ENCODE data around the gene YWHAH. TPM values are rescaled to one million over a fixed set of nuclear protein-coding genes. Genes with fewer than 3 reads are reported as not detected.

YWHAH gene
- total and polyA plus RNA-seq, 2 of the 8 experiments (the other 6 are each of a cell fraction or from before 2014, with no cell fraction given): 146 to 247 TPM

GRCh38 chr22:31998784-31999385, 54.5 kb downstream of the YWHAH start:
- H3K27me3 ChIP-seq (replicated peaks in 1 of 4; ENCODE audit: control insufficient read depth in 3 of 4, extremely low read depth in 1 of 4, insufficient read depth in 3 of 4, low read length in 3 of 4): no peaks in the 10 kb centered on the region
- no peak overlapping the region for H3K56ac ChIP-seq (replicated peaks; ENCODE audit: insufficient read length, low read depth, low read length)
- DNase-seq (ENCODE audit: low read depth in 1 of 2, low spot score in 2 of 2) (no peak), FAIRE-seq (no peak)
- H2BK20ac ChIP-seq (ENCODE audit: low read length): no peak overlapping the region
- H2BK12ac ChIP-seq (ENCODE audit: low read depth, low read length): no peak overlapping the region
- POLR2A ChIA-PET (ENCODE audit: partially characterized antibody): interaction anchor here (1.1 kb wide), 1 partner anchor 337 kb away, joined by 3 read pairs; the partner anchor contains the start of gene PISD
- H3K14ac ChIP-seq (ENCODE audit: insufficient read length): no peak overlapping the region
- H4K8ac ChIP-seq (ENCODE audit: extremely low read depth, insufficient read depth, low read length): no peak overlapping the region
- H2BK120ac ChIP-seq (replicated peaks; ENCODE audit: low read depth, low read length): no peak overlapping the region
- H3K79me1 ChIP-seq (ENCODE audit: low read depth, low read length): no peaks in the 10 kb centered on the region
- H3K4ac ChIP-seq (replicated peaks; ENCODE audit: insufficient read length, low read depth, low read length): no peak overlapping the region
- H4K20me1 ChIP-seq (replicated peaks in 1 of 2; ENCODE audit: control insufficient read depth in 1 of 2, insufficient read depth in 2 of 2, low read length in 2 of 2): no peaks in the 10 kb centered on the region
- CTCF ChIA-PET (ENCODE audit: partially characterized antibody): interaction anchor here (1.1 kb wide), 1 partner anchor 21 kb away, joined by 3 read pairs; no protein-coding TSS in a partner anchor
- H3K18ac ChIP-seq (ENCODE audit: extremely low read depth, low read length): no peak overlapping the region
- H3K23ac ChIP-seq (ENCODE audit: insufficient read length): no peak overlapping the region
- no peak overlapping the region for H3K27ac ChIP-seq (ENCODE audit: low read depth, low read length)
- no peaks in the 10 kb centered on the region for H3K36me3 ChIP-seq (ENCODE audit: control insufficient read depth in 2 of 4, insufficient read depth in 4 of 4, low read length in 3 of 4)
- H3K4me3 ChIP-seq (ENCODE audit: extremely low read depth in 1 of 4, insufficient read depth in 2 of 4, low read depth in 3 of 4, low read length in 4 of 4): no peak overlapping the region
- H2AFZ ChIP-seq (ENCODE audit: low read length): 0 out of 2 replicates have a peak overlapping the region, but pooled peaks have one; percentile 4
- H3K4me2 ChIP-seq (ENCODE audit: insufficient read depth in 1 of 2, low read depth in 2 of 2, low read length in 2 of 2): no peak overlapping the region
- no peak overlapping the region for H2BK15ac ChIP-seq (ENCODE audit: low read length)
- H3K9me3 ChIP-seq (ENCODE audit: insufficient read depth in 2 of 2, low read depth in 1 of 2, low read length in 1 of 2): no peaks in the 10 kb centered on the region
- H3K4me1 ChIP-seq (replicated peaks in 1 of 4; ENCODE audit: control insufficient read depth in 3 of 4, insufficient read depth in 4 of 4, low read length in 3 of 4): no peaks in the 10 kb centered on the region
- WGBS, 2 experiments (ENCODE audit: extremely low coverage in 1 of 2, insufficient coverage in 1 of 2, insufficient read length in 1 of 2, insufficient replicate concordance in 2 of 2, low coverage in 1 of 2, low lambda C conversion rate in 2 of 2, missing lambda C conversion rate in 1 of 2): 88% methylated on average over 3 of the region's 3 CpGs; no CpG with 5 or more reads in 1 of the 2 experiments
- H3K9ac ChIP-seq (replicated peaks in 1 of 4; ENCODE audit: extremely low read depth in 1 of 4, low read depth in 3 of 4, low read length in 3 of 4): no peak overlapping the region
- no peaks in the 10 kb centered on the region for H3K23me2 ChIP-seq (ENCODE audit: low read depth, low read length)
- H2AK5ac ChIP-seq (ENCODE audit: low read depth, low read length): no peak overlapping the region
- no peak overlapping the region for H4K5ac ChIP-seq (ENCODE audit: insufficient read length, low read depth, low read length)
- no peak overlapping the region for H2BK5ac ChIP-seq (ENCODE audit: low read depth, low read length)
- no peaks in the 10 kb centered on the region for H3K79me2 ChIP-seq (ENCODE audit: control insufficient read depth in 1 of 2, insufficient read depth in 2 of 2, low read length in 2 of 2)
- H4K91ac ChIP-seq (replicated peaks; ENCODE audit: insufficient read length, low read length): no peak overlapping the region
- no peak for TF ChIP-seq EGR1 (IDR thresholded peaks at IDR 0.05; ENCODE audit: borderline replicate concordance, low read depth, low read length)
- no peak for TF ChIP-seq CTCF (IDR thresholded peaks at IDR 0.05; ENCODE audit: control extremely low read depth in 1 of 3, insufficient read depth in 1 of 3, low read depth in 1 of 3, low read length in 3 of 3)
- no peak for TF ChIP-seq CBX5 (IDR thresholded peaks at IDR 0.05; ENCODE audit: low read depth, low read length)
- no peak for TF ChIP-seq RFX5 (IDR thresholded peaks at IDR 0.05; ENCODE audit: borderline replicate concordance, low read depth, low read length)
- no peak for TF ChIP-seq CHD1 (IDR thresholded peaks at IDR 0.05; ENCODE audit: low read depth, low read length)
- TF ChIP-seq SRF (IDR thresholded peaks at IDR 0.05; ENCODE audit: low read depth, low read length): no peak
- no peak for TF ChIP-seq CTBP2 (IDR thresholded peaks at IDR 0.05; ENCODE audit: borderline replicate concordance, insufficient read depth, insufficient read length, low read length)
- no peak for TF ChIP-seq FOSL1 (IDR thresholded peaks at IDR 0.05; ENCODE audit: insufficient read depth, low read depth, low read length)
- no peak for TF ChIP-seq CEBPB (IDR thresholded peaks at IDR 0.05; ENCODE audit: low read depth, low read length)
- no peak for TF ChIP-seq BACH1 (IDR thresholded peaks at IDR 0.05; ENCODE audit: low read length)
- TF ChIP-seq SP4 (IDR thresholded peaks at IDR 0.05; ENCODE audit: low read length): no peak

Data from H1 (cell line).